Stimulated activated CD4-positive, alpha-beta T cell treated with anti-CD3 and anti-CD28 coated beads, Interleukin-12 subunit alpha, Interleukin-12 subunit beta, amount 100 ng/mL, for 4 hours (primary cell): ENCODE data around the gene MSI2.

Experiments used
- DNase-seq: peaks from one replicate; pipeline ENCODE4 v3.0.0-alpha.2; 2020

Gene MSI2

GRCh38 chr17:57373048-57373447, 116.7 kb downstream of the MSI2 start:
- no peak for DNase-seq

GRCh38 chr17:57373756-57374155, 117.4 kb downstream of the MSI2 start:
- DNase-seq: no peak

- no peak for DNase-seq
Observed at GRCh38 chr17:57375040-57375769, 118.9 kb downstream of the MSI2 start.

- DNase-seq: no peak
Observed at GRCh38 chr17:57375770-57376225, 119.5 kb downstream of the MSI2 start.

GRCh38 chr17:57377094-57377493, 120.8 kb downstream of the MSI2 start:
- DNase-seq: no peak

GRCh38 chr17:57379237-57379894, 123.0 kb downstream of the MSI2 start:
- DNase-seq: no peak

- DNase-seq: no peak
Observed at GRCh38 chr17:57379895-57380434, 123.6 kb downstream of the MSI2 start.

- no peak for DNase-seq
Observed at GRCh38 chr17:57381498-57381897, 125.2 kb downstream of the MSI2 start.

GRCh38 chr17:57384219-57384618, 127.9 kb downstream of the MSI2 start:
- no peak for DNase-seq

- no peak for DNase-seq
Observed at GRCh38 chr17:57385975-57386374, 129.7 kb downstream of the MSI2 start.

- no peak for DNase-seq
Observed at GRCh38 chr17:57387575-57387974, 131.3 kb downstream of the MSI2 start.

- no peak for DNase-seq
Observed at GRCh38 chr17:57388131-57388725, 131.9 kb downstream of the MSI2 start.

GRCh38 chr17:57389473-57389872, 133.2 kb downstream of the MSI2 start:
- DNase-seq: no peak

- no peak for DNase-seq
Observed at GRCh38 chr17:57391076-57391825, 134.9 kb downstream of the MSI2 start.

- no peak for DNase-seq
Observed at GRCh38 chr17:57391857-57392471, 135.6 kb downstream of the MSI2 start.

GRCh38 chr17:57393368-57393767, 137.0 kb downstream of the MSI2 start:
- no peak for DNase-seq

- DNase-seq: no peak
Observed at GRCh38 chr17:57394375-57394774, 138.1 kb downstream of the MSI2 start.

- DNase-seq: no peak
Observed at GRCh38 chr17:57395721-57396321, 139.5 kb downstream of the MSI2 start.

GRCh38 chr17:57396511-57396921, 140.2 kb downstream of the MSI2 start:
- DNase-seq: no peak

GRCh38 chr17:57397402-57397801, 141.1 kb downstream of the MSI2 start:
- no peak for DNase-seq

GRCh38 chr17:57399690-57400089, 143.4 kb downstream of the MSI2 start:
- no peak for DNase-seq

- no peak for DNase-seq
Observed at GRCh38 chr17:57400648-57401047, 144.3 kb downstream of the MSI2 start.
